Liver (tissue), 3 donors: ENCODE measurements around the gene TRAM1L1.

ENCODE experiments used
- ATF3 ChIP-seq: IDR thresholded peaks from 2 replicates; pipeline ENCODE4 v1.6.1; 2016; ENCODE audit warnings: antibody characterized with exemption
- CTCF ChIP-seq: fragments of 150-350 bp; IDR thresholded peaks from 2 replicates; pipeline ENCODE4 v1.5.1; 2017; ENCODE audit warnings: improper control_type of control experiment, low read depth, low read length; ENCODE audit not compliant: missing input control
- EGR1 ChIP-seq, 2 donors: IDR thresholded peaks; 2 replicates each; pipeline ENCODE4 v1.6.1; 2016 to 2018; ENCODE audit warnings: antibody characterized with exemption in 2 of 2, low read depth in 2 of 2
- GABPA ChIP-seq, 2 donors: IDR thresholded peaks in 1 of 2; conservative IDR thresholded peaks in 1 of 2; 2 replicates each; pipeline ENCODE4 v1.6.1; 2016; ENCODE audit warnings: antibody characterized with exemption in 2 of 2, mild to moderate bottlenecking in 1 of 2, moderate library complexity in 1 of 2
- HNF4G ChIP-seq: IDR thresholded peaks from 2 replicates; pipeline ENCODE4 v1.6.1; 2016; ENCODE audit warnings: antibody characterized with exemption
- RAD21 ChIP-seq, 2 donors: IDR thresholded peaks; 2 replicates each; pipeline ENCODE4 v1.6.1; 2016; ENCODE audit warnings: antibody characterized with exemption in 2 of 2, mild to moderate bottlenecking in 2 of 2
- TAF1 ChIP-seq: conservative IDR thresholded peaks from 2 replicates; pipeline ENCODE4 v1.6.1; 2016; ENCODE audit warnings: antibody characterized with exemption, mild to moderate bottlenecking
- YY1 ChIP-seq: IDR thresholded peaks from 2 replicates; pipeline ENCODE4 v1.6.1; 2016; ENCODE audit warnings: antibody characterized with exemption, mild to moderate bottlenecking
- TF ChIP-seq, protein P1 (sequence below): IDR thresholded peaks from 2 replicates; pipeline ENCODE4 v1.6.1; 2016; ENCODE audit warnings: antibody characterized with exemption, mild to moderate bottlenecking
- TF ChIP-seq, protein P2 (sequence below): IDR thresholded peaks from 2 replicates; pipeline ENCODE4 v1.6.1; 2016; ENCODE audit warnings: antibody characterized with exemption
- TF ChIP-seq, protein P3 (sequence below): IDR thresholded peaks from 2 replicates; pipeline ENCODE4 v1.6.1; 2016; ENCODE audit warnings: antibody characterized with exemption
- donor health status: healthy.
- donor health status: healthy.

- TF ChIP-seq ATF3, result no peak
- TF ChIP-seq TAF1, result no peak
- no peak for TF ChIP-seq CTCF
- no peak for TF ChIP-seq GABPA (IDR thresholded peaks at IDR 0.05 in 1 of 2, conservative IDR thresholded peaks at IDR 0.05 in 1 of 2)
- no peak for TF ChIP-seq HNF4G
- no peak for TF ChIP-seq EGR1 (IDR thresholded peaks at IDR 0.05; ENCODE audit: low read depth in 2 of 2)
- no peak for TF ChIP-seq RAD21 (IDR thresholded peaks at IDR 0.05)
- TF ChIP-seq, protein P1, sequence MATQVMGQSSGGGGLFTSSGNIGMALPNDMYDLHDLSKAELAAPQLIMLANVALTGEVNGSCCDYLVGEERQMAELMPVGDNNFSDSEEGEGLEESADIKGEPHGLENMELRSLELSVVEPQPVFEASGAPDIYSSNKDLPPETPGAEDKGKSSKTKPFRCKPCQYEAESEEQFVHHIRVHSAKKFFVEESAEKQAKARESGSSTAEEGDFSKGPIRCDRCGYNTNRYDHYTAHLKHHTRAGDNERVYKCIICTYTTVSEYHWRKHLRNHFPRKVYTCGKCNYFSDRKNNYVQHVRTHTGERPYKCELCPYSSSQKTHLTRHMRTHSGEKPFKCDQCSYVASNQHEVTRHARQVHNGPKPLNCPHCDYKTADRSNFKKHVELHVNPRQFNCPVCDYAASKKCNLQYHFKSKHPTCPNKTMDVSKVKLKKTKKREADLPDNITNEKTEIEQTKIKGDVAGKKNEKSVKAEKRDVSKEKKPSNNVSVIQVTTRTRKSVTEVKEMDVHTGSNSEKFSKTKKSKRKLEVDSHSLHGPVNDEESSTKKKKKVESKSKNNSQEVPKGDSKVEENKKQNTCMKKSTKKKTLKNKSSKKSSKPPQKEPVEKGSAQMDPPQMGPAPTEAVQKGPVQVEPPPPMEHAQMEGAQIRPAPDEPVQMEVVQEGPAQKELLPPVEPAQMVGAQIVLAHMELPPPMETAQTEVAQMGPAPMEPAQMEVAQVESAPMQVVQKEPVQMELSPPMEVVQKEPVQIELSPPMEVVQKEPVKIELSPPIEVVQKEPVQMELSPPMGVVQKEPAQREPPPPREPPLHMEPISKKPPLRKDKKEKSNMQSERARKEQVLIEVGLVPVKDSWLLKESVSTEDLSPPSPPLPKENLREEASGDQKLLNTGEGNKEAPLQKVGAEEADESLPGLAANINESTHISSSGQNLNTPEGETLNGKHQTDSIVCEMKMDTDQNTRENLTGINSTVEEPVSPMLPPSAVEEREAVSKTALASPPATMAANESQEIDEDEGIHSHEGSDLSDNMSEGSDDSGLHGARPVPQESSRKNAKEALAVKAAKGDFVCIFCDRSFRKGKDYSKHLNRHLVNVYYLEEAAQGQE, result no peak
- no peak for TF ChIP-seq YY1
- TF ChIP-seq, protein P2, sequence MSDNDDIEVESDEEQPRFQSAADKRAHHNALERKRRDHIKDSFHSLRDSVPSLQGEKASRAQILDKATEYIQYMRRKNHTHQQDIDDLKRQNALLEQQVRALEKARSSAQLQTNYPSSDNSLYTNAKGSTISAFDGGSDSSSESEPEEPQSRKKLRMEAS, result no peak
- TF ChIP-seq, protein P3, sequence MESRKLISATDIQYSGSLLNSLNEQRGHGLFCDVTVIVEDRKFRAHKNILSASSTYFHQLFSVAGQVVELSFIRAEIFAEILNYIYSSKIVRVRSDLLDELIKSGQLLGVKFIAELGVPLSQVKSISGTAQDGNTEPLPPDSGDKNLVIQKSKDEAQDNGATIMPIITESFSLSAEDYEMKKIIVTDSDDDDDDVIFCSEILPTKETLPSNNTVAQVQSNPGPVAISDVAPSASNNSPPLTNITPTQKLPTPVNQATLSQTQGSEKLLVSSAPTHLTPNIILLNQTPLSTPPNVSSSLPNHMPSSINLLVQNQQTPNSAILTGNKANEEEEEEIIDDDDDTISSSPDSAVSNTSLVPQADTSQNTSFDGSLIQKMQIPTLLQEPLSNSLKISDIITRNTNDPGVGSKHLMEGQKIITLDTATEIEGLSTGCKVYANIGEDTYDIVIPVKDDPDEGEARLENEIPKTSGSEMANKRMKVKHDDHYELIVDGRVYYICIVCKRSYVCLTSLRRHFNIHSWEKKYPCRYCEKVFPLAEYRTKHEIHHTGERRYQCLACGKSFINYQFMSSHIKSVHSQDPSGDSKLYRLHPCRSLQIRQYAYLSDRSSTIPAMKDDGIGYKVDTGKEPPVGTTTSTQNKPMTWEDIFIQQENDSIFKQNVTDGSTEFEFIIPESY, result no peak
Measured at GRCh38 chr4:117096462-117096861, 11.1 kb upstream of the TRAM1L1 start.
